MCF 10A (cell line): ENCODE measurements around the gene NR2C1. TPM values are rescaled to one million over a fixed set of nuclear protein-coding genes. Genes with fewer than 3 reads are reported as not detected.

Source experiments
- BruUV-seq: library from RNA; stranded (reverse); fragments of 400-500 nt; replicated peaks from 2 replicates; lab custom pipeline; 2021; lab: Mats Ljungman, UMichigan
- CTCF ChIA-PET: fragments of 300-600 bp; sonication (Branson Sonifier 250); formaldehyde crosslinking; extraction: SDS; loops from one replicate; lab custom pipeline; 2021; ENCODE audit warnings: antibody characterized with exemption, inconsistent platforms; lab: Yijun Ruan, JAX
- POLR2A ChIA-PET: fragments of 300-600, 350-650 bp; sonication (Branson Sonifier 250); formaldehyde crosslinking; extraction: SDS; loops from one replicate; lab custom pipeline; 2020; ENCODE audit warnings: antibody characterized with exemption, inconsistent platforms; lab: Yijun Ruan, JAX
- DNase-seq: peaks from one replicate; pipeline ENCODE4 v3.0.0-alpha.2; 2018; ENCODE audit not compliant: unreplicated experiment
- H3K27ac Mint-ChIP-seq: one replicate; pipeline ENCODE4 v1.8.0; 2022; ENCODE audit warnings: mild to moderate bottlenecking, low read depth, mixed read lengths; ENCODE audit not compliant: unreplicated experiment
- H3K27me3 Mint-ChIP-seq: one replicate; pipeline ENCODE4 v1.8.0; 2022; ENCODE audit warnings: mixed read lengths; ENCODE audit not compliant: insufficient read depth, unreplicated experiment
- H3K36me3 Mint-ChIP-seq: one replicate; pipeline ENCODE4 v1.8.0; 2022; ENCODE audit warnings: mild to moderate bottlenecking, moderate library complexity, mixed read lengths; ENCODE audit not compliant: insufficient read depth, unreplicated experiment
- H3K4me1 Mint-ChIP-seq: one replicate; pipeline ENCODE4 v1.8.0; 2022; ENCODE audit warnings: mixed read lengths; ENCODE audit not compliant: insufficient read depth, unreplicated experiment
- H3K4me3 Mint-ChIP-seq: one replicate; pipeline ENCODE4 v1.8.0; 2022; ENCODE audit warnings: mild to moderate bottlenecking, moderate library complexity, mixed read lengths; ENCODE audit not compliant: unreplicated experiment
- H3K9me3 Mint-ChIP-seq: one replicate; pipeline ENCODE4 v1.8.0; 2022; ENCODE audit warnings: mixed read lengths; ENCODE audit not compliant: unreplicated experiment
- intact Hi-C: fragments of 100-400 bp; cut with micrococcal nuclease; formaldehyde crosslinking; loops from 2 replicates; pipeline ENCODE4 v1.14.1; 2022
- total RNA-seq: library from RNA; stranded (reverse); gene quantifications from 2 replicates; pipeline ENCODE4 v1.2.3, GENCODE V29; 2022
- TF ChIP-seq, protein P1 (sequence below): fragments of 200-600 bp; IDR thresholded peaks from one replicate; pipeline ENCODE4 v1.8.0; 2022; ENCODE audit warnings: antibody characterized with exemption, mild to moderate bottlenecking; ENCODE audit not compliant: unreplicated experiment

The NR2C1 gene
- total RNA-seq, 1 experiment from 2014 or later, result 29.0 TPM

DNA sequence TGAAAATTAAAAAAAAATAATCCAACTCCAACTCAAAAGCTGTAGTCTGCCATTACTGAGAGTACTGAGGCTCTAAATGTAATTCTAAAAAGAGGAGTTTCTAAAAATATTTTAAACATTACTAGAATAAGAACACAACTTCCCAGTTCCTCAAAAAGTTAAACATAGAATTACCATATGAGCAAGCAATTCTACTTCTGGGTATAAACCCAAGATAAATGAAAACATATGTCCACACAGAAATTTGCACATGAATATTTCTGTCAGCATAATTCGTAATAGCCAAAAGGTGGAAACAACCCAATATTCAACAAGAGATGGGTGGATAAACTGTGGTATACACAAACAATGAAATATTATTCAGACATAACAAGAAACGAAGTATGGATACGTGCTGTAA is 15.0 kb upstream of the NR2C1 start:
- Mint-ChIP-seq H3K4me3 (no peak overlapping the region), H3K36me3 (peaks cover 75% of the 10 kb centered on the region), H3K27me3 (no peaks in the 10 kb centered on the region), H3K4me1 (peaks cover 6% of the 10 kb centered on the region), H3K9me3 (no peaks in the 10 kb centered on the region), H3K27ac (no peak overlapping the region)
- no peak for DNase-seq
- no TSS peak for BruUV-seq
- TF ChIP-seq, protein P1, sequence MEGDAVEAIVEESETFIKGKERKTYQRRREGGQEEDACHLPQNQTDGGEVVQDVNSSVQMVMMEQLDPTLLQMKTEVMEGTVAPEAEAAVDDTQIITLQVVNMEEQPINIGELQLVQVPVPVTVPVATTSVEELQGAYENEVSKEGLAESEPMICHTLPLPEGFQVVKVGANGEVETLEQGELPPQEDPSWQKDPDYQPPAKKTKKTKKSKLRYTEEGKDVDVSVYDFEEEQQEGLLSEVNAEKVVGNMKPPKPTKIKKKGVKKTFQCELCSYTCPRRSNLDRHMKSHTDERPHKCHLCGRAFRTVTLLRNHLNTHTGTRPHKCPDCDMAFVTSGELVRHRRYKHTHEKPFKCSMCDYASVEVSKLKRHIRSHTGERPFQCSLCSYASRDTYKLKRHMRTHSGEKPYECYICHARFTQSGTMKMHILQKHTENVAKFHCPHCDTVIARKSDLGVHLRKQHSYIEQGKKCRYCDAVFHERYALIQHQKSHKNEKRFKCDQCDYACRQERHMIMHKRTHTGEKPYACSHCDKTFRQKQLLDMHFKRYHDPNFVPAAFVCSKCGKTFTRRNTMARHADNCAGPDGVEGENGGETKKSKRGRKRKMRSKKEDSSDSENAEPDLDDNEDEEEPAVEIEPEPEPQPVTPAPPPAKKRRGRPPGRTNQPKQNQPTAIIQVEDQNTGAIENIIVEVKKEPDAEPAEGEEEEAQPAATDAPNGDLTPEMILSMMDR, result no peak
- intact Hi-C loops, result no loop called here
- CTCF ChIA-PET, result no interaction called here
- POLR2A ChIA-PET, result no interaction called here

DNA sequence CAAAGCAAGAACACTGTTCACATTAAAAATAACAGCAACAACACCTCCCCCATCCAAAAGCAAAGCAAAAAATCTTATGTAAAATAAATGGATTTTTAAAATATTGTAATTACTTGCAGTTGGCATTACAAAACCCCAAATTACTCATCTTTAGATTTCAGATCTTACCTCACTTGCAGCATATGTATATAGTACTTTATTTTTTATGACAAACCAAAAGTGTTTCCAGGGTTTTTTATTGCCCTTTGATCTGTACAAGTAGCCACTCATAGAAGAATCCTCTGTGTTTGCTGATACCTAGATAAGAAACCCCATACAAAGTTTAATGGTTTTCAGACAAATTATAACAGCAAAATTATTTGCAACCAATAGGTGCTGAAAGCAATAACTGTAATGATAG is 12.2 kb upstream of the NR2C1 start:
- intact Hi-C loops, result no loop called here
- Mint-ChIP-seq H3K27me3 (no peaks in the 10 kb centered on the region), H3K4me1 (peaks cover 6% of the 10 kb centered on the region), H3K36me3 (peaks cover 63% of the 10 kb centered on the region), H3K9me3 (no peaks in the 10 kb centered on the region), H3K27ac (no peak overlapping the region), H3K4me3 (no peak overlapping the region)
- no peak for DNase-seq
- ChIA-PET POLR2A (interaction anchor here (1.3 to 3.6 kb wide), 2 partner anchors 13 to 88 kb away, joined by 5 to 30 read pairs; partner anchors contain the start of gene NR2C1), CTCF (interaction anchor here (5.0 kb wide), 1 partner anchor 13 kb away, joined by 23 read pairs; the partner anchor contains the start of gene NR2C1)
- no TSS peak for BruUV-seq
- TF ChIP-seq, protein P1, result no peak

DNA sequence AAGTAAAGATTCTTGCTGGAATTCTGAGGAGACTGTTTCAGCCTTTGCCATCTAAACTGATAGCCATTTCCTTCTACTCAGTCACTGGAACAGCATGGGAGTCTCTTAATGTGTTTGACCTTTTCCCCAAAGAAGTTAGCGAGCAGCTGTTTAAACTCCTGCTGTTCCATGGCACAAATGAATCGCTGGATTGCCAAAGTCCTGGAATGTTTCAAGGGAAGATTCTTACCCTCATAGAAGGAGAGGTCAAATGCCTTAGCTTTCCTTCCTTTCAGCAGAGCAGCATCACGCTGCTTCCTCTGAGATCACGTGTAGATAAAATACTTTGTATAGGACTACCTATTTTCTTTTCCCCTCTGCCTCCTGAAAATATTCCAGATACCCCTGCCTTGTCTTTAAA is 10.5 kb upstream of the NR2C1 start:
- Mint-ChIP-seq H3K4me3 (no peak overlapping the region), H3K4me1 (peaks cover 6% of the 10 kb centered on the region), H3K27me3 (no peaks in the 10 kb centered on the region), H3K9me3 (no peaks in the 10 kb centered on the region), H3K36me3 (peaks cover 63% of the 10 kb centered on the region), H3K27ac (no peak overlapping the region)
- TF ChIP-seq, protein P1, result no peak
- BruUV-seq, result no TSS peak
- POLR2A ChIA-PET, result interaction anchor here (0.7 to 3.6 kb wide), 2 partner anchors 11 to 175 kb away, joined by 4 to 30 read pairs; partner anchors contain the start of gene NR2C1
- intact Hi-C loops, result no loop called here
- CTCF ChIA-PET, result interaction anchor here (1.1 to 5.0 kb wide), 2 partner anchors 9 to 11 kb away, joined by 3 to 23 read pairs; partner anchors contain the start of gene NR2C1
- DNase-seq, result no peak

DNA sequence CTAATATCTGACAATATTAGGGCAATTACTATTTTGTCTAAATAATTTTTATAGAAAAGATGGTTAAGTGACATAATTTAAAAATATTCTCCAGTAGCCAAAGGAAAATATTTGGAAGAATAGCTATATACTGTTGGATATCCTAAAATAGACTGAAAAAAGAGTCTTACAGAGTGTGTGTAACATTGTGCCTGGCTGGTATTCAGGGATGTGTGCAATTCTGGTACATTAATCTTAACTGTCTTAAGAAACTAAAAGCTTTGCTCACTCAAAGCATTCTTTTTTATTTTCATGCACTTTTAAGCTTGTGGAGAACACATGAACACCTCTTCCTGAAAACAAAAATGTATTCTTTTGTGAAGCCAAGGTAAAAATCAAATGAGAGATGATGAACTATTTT is 10.1 kb upstream of the NR2C1 start:
- Mint-ChIP-seq H3K4me3 (no peak overlapping the region), H3K4me1 (peaks cover 6% of the 10 kb centered on the region), H3K27ac (no peak overlapping the region), H3K9me3 (no peaks in the 10 kb centered on the region), H3K27me3 (no peaks in the 10 kb centered on the region), H3K36me3 (peaks cover 59% of the 10 kb centered on the region)
- TF ChIP-seq, protein P1, result no peak
- POLR2A ChIA-PET, result interaction anchor here (0.7 to 3.6 kb wide), 2 partner anchors 10 to 175 kb away, joined by 4 to 30 read pairs; partner anchors contain the start of gene NR2C1
- intact Hi-C loops, result no loop called here
- BruUV-seq, result no TSS peak
- CTCF ChIA-PET, result interaction anchor here (1.1 to 5.0 kb wide), 2 partner anchors 10 kb away, joined by 3 to 23 read pairs; partner anchors contain the start of gene NR2C1
- DNase-seq, result no peak
